AG10803 (cell line): ENCODE measurements around the gene MAPRE2.
"Not testable (repeated sequence)": the region's sequence is repeated elsewhere in the genome, so short reads cannot be mapped to it uniquely, and the experiment has no call there.

Source experiments
- DNase-seq: peaks from one replicate; pipeline ENCODE4 v3.0.0; 2010; ENCODE audit warnings: low read depth
- H3K4me3 ChIP-seq: 2 replicates; pipeline ENCODE4 v1.5.1; 2011; ENCODE audit warnings: mild to moderate bottlenecking, low read length, control low read depth
- CTCF ChIP-seq: conservative IDR thresholded peaks from 2 replicates; pipeline ENCODE4 v1.5.1; 2011; ENCODE audit warnings: mild to moderate bottlenecking, low read length, control low read depth, inconsistent platforms

The MAPRE2 gene

DNA sequence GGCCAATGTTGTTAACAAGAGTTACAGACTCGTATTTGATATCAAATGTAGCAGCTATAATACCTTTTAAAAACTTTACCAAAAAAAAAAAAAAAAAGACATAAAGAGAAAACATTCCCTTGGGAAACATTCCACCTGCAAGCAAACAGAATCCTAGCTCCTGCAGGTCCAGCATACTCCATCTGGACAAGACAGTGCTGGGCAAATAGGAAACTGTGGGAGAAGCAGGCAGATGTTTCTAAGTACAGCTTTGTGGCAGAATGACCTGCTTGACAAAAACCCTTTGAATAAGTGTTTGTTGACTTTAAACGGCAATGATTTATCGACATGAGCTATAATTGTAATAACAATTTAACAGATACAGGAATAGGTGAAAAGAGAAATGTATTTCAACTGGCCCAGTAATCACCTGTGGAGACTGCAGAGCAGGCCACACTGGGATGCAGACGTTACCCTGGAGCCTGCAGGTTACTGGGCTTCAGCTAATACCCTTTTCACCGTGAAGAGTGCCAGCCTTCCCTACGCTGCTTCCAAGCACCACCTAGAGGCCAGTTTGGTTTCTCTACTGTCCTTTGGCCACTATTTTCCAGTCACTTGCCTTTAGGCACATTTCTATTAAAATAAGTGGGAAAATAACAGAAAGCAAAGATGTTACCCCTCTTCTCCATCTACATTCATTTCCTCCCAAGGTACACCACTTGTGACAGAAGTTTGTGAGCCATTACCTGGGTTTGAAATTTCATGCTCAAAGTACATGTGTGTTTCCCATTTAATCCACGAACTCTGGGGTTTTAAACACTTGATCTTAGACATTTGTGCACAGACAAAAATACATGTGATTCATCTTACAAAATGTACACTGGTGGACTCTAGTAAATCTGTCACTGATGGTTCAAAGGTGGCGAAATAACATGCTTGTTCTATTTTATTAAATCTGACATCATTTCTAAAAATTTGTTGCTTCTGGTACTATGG, 102.7 kb downstream of the MAPRE2 start:
- peak; percentile 56 for DNase-seq
- H3K4me3 ChIP-seq, result no peak overlapping the region
- TF ChIP-seq CTCF, result peak; percentile 88

DNA sequence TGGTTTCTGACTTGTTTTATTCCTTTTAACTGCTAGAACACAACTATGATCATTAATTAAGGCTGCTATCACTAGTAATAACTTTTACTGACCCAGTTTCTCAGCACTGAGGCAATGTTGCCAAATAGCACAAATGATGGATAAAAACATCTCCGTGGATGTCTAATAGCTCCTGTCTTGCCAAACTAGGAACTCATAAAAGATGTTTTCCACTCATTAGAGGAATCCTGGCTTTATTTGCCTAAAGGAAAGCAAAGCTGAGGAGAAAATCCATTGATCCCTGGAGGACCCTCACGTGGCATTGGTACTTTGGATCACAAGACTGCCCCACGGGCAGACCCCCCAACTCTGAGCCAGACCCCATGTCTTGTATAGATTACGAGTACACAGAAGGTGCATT, 103.5 kb downstream of the MAPRE2 start:
- H3K4me3 ChIP-seq, result no peak overlapping the region
- no peak for TF ChIP-seq CTCF
- no peak for DNase-seq

DNA sequence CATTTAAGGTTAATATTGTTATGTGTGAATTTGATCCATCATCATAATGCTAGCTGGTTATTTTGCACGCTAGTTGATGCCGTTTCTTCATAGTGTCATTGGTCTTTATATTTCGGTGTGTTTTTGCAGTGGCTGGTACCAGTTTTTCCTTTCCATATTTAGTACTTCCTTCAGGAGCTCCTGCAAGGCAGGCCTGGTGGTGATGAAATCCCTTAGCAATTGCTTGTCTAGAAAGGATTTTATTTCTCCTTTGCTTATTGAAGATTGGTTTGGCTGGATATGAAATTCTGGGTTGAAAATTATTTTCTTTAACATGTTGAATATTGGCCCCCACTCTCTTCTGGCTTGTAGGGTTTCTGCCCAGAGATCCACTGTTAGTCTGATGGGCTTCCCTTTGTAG, 109.0 kb downstream of the MAPRE2 start:
- DNase-seq, H3K4me3 ChIP-seq: not testable (repeated sequence)

DNA sequence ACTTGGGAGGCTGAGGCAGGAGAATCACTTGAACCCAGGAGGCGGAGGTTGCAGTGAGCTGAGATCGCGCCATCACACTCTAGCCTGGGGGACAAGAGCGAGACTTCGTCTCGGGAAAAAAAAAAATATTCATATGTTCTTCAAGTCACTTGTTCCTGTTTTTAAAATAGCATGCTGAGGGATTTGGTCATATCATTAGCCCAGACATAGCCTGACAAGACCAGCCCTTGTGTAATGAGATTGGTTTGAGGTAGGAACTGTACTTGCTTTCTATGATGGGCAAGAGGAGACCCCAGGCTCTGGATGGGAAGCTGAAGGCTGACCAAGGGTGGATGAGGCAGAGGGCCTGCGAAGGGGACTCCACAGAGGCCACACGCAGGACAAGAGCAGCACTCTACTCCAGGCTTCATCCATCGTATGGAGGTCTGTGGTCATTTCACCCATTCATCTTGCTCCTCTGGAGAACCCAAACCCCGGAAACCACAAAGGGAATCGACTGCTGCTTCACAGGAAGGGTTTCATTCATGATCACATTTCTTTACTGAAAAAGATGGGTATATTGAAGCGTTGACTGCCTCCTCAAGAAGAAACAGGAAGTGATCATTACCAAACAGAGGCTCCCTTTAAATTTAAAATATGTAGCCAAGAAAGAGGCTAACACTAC, 112.5 kb downstream of the MAPRE2 start:
- no peak overlapping the region for H3K4me3 ChIP-seq
- no peak for TF ChIP-seq CTCF
- DNase-seq, result no peak

GRCh38 chr18:35155398-35156117, 114.3 kb downstream of the MAPRE2 start:
- TF ChIP-seq CTCF, result no peak
- peak; percentile 14 for DNase-seq
- no peak overlapping the region for H3K4me3 ChIP-seq

- no peak for DNase-seq
- TF ChIP-seq CTCF, result no peak
- no peak overlapping the region for H3K4me3 ChIP-seq
Observed at GRCh38 chr18:35157181-35157580, 116.0 kb downstream of the MAPRE2 start.

DNA sequence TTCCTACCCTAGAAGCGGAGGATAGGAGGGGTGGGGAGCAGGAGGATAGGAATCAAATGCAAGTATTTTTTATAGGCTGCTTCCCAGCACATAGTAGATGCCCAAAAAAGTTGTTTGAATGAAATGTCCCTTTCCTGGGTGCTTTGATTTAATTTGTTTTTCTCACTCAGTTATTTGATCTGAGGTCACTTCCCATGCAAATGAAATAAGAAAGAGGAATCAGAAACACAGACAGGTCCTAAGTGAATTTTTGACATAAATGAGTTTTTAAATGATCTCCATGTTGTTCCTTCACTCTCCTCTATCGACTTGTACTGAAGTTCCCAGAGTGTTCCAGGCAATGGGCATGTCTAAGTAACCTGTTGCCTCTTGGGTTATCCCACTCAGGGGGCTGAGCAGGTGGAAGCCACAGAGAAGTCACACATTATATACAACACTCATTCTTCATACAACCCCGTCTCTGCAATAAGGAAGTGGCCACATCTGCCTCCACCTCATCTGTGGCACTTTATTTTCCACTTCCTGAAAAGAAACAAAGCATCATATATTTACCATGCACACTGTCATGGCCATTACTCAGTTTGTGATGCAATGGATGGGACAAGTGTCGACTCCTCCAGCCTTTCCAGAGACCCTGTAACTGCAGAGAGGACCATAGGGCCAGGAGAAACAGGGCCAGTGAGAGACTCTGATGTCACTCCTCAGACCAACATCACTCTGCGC, 117.7 kb downstream of the MAPRE2 start:
- TF ChIP-seq CTCF, result no peak
- no peak overlapping the region for H3K4me3 ChIP-seq
- DNase-seq, result no peak
